PC-3 (cell line): ENCODE data around the gene WHRN. TPM values are rescaled to one million over a fixed set of nuclear protein-coding genes. Genes with fewer than 3 reads are reported as not detected.

Source experiments
- ATAC-seq: fragments of 200-7000 bp; cut with Tn5 transposase; 2 replicates; pipeline ENCODE4 v1.9.1; 2020; ENCODE audit warnings: mild to moderate bottlenecking, moderate library complexity
- BruUV-seq: library from RNA; stranded (reverse); fragments of 400-500 nt; replicated peaks from 2 replicates; lab custom pipeline; 2021; lab: Mats Ljungman, UMichigan
- CTCF ChIA-PET: fragments of 300-600 bp; sonication (Branson Sonifier 250); formaldehyde crosslinking; loops from one replicate; lab custom pipeline; 2022; ENCODE audit warnings: antibody characterized with exemption; lab: Charles Lee
- POLR2A ChIA-PET: fragments of 300-600 bp; sonication (Branson Sonifier 250); formaldehyde crosslinking; loops from one replicate; lab custom pipeline; 2022; ENCODE audit warnings: antibody characterized with exemption; ENCODE audit not compliant: unreplicated experiment; lab: Charles Lee
- DNase-seq: peaks from one replicate; pipeline ENCODE4 v3.0.0-alpha.2; 2015
- H2AFZ ChIP-seq: fragments of 300-600 bp; sonication (generic); 2 replicates; pipeline ENCODE4 v1.6.0; 2016; ENCODE audit warnings: antibody characterized with exemption, low read length
- H3F3A ChIP-seq: fragments of 300-600 bp; sonication (generic); one replicate; pipeline ENCODE4 v1.6.0; 2017; ENCODE audit warnings: antibody characterized with exemption, low read length, control low read depth, mild to moderate bottlenecking; ENCODE audit not compliant: unreplicated experiment
- H3K27ac ChIP-seq: fragments of 300-600 bp; sonication (generic); 2 replicates; pipeline ENCODE4 v1.5.1; 2016; ENCODE audit warnings: mild to moderate bottlenecking, low read length
- H3K27me3 ChIP-seq: fragments of 300-600 bp; sonication (generic); 2 replicates; pipeline ENCODE4 v1.6.1; 2016; ENCODE audit warnings: low read length, mixed read lengths
- H3K36me3 ChIP-seq: fragments of 300-600 bp; sonication (generic); 2 replicates; pipeline ENCODE4 v1.6.1; 2016; ENCODE audit warnings: low read depth, mixed run types, low read length, mixed read lengths
- H3K4me1 ChIP-seq: fragments of 300-600 bp; sonication (generic); 2 replicates; pipeline ENCODE4 v1.5.1; 2016; ENCODE audit warnings: low read length; ENCODE audit not compliant: insufficient read depth
- H3K4me2 ChIP-seq: fragments of 300-600 bp; sonication (generic); 2 replicates; pipeline ENCODE4 v1.6.0; 2016; ENCODE audit warnings: low read length
- H3K4me3 ChIP-seq: fragments of 300-600 bp; sonication (generic); 2 replicates; pipeline ENCODE4 v1.5.1; 2016; ENCODE audit warnings: mild to moderate bottlenecking, low read length, mixed read lengths
- H3K79me2 ChIP-seq: fragments of 300-600 bp; sonication (generic); 2 replicates; pipeline ENCODE4 v1.6.1; 2017; ENCODE audit warnings: low read length, mixed read lengths
- H3K9ac ChIP-seq: fragments of 300-600 bp; sonication (generic); 2 replicates; pipeline ENCODE4 v1.6.0; 2016; ENCODE audit warnings: mild to moderate bottlenecking, low read length
- H3K9me2 ChIP-seq: fragments of 300-600 bp; sonication (generic); replicated peaks from 2 replicates; pipeline ENCODE4 v1.6.1; 2016; ENCODE audit warnings: mixed run types, low read length, mixed read lengths
- H3K9me3 ChIP-seq: fragments of 300-600 bp; sonication (generic); 2 replicates; pipeline ENCODE4 v1.6.1; 2016; ENCODE audit warnings: low read length, mixed read lengths
- H4K20me1 ChIP-seq: fragments of 300-600 bp; sonication (generic); 2 replicates; pipeline ENCODE4 v1.6.1; 2016; ENCODE audit warnings: low read length, mixed read lengths
- CTCF ChIP-seq: fragments of 300-600 bp; sonication (generic); conservative IDR thresholded peaks from 2 replicates; pipeline ENCODE4 v1.5.1; 2017; ENCODE audit warnings: antibody characterized with exemption, low read depth, mild to moderate bottlenecking, low read length
- EZH2 ChIP-seq: fragments of 300-600 bp; sonication (generic); IDR thresholded peaks from one replicate; pipeline ENCODE4 v1.6.1; 2017; ENCODE audit warnings: antibody characterized with exemption, mild to moderate bottlenecking, low read length; ENCODE audit not compliant: unreplicated experiment
- EZH2phosphoT487 ChIP-seq: fragments of 300-600 bp; sonication (generic); IDR thresholded peaks from 2 replicates; pipeline ENCODE4 v1.6.1; 2018; ENCODE audit warnings: mild to moderate bottlenecking, antibody characterized with exemption, low read length, borderline replicate concordance
- intact Hi-C: fragments of 100-400 bp; cut with micrococcal nuclease; formaldehyde crosslinking; loops from 2 replicates; pipeline ENCODE4 v1.9.0; 2023
- total RNA-seq: library from RNA; depleted of rRNA; stranded (reverse); fragments of >200 nt; gene quantifications from 2 replicates; pipeline ENCODE4 v1.2.3, GENCODE V29; 2014

The WHRN gene
- total RNA-seq, 1 experiment from 2014 or later, result 10.5 TPM

- CTCF ChIA-PET, result no interaction called here
- Histone ChIP-seq H3F3A (no peaks in the 10 kb centered on the region), H3K4me1 (no peaks in the 10 kb centered on the region), H3K36me3 (no peaks in the 10 kb centered on the region), H3K9ac (no peak overlapping the region), H2AFZ (no peak overlapping the region), H3K9me2 (no peaks in the 10 kb centered on the region), H3K79me2 (no peaks in the 10 kb centered on the region), H4K20me1 (no peaks in the 10 kb centered on the region), H3K4me2 (no peak overlapping the region), H3K27me3 (no peaks in the 10 kb centered on the region), H3K4me3 (no peak overlapping the region), H3K9me3 (no peaks in the 10 kb centered on the region), H3K27ac (no peak overlapping the region)
- no TSS peak for BruUV-seq
- POLR2A ChIA-PET, result no interaction called here
- intact Hi-C loops, result loop anchor here (10.0 kb wide), 1 partner anchor 246 kb away; the partner anchor contains the start of gene TEX53
- TF ChIP-seq EZH2phosphoT487 (no peak), EZH2 (no peak), CTCF (no peak)
- ATAC-seq (no peak), DNase-seq (no peak)
These were observed 96.6 kb downstream of the WHRN start for GRCh38 chr9:114408645-114409044.

GRCh38 chr9:114407889-114408288 lies 97.4 kb downstream of the WHRN start:
- no peak overlapping the region for H3K4me2 ChIP-seq
- no peaks in the 10 kb centered on the region for H3K4me1 ChIP-seq
- no peak overlapping the region for H2AFZ ChIP-seq
- H3K9me2 ChIP-seq, result no peaks in the 10 kb centered on the region
- no peaks in the 10 kb centered on the region for H3K79me2 ChIP-seq
- CTCF ChIA-PET, result interaction anchor here (0.6 kb wide), 1 partner anchor 96 kb away, joined by 4 read pairs; no protein-coding TSS in a partner anchor
- no peaks in the 10 kb centered on the region for H4K20me1 ChIP-seq
- no peak overlapping the region for H3K4me3 ChIP-seq
- no peak for DNase-seq
- no TSS peak for BruUV-seq
- no peaks in the 10 kb centered on the region for H3K9me3 ChIP-seq
- POLR2A ChIA-PET, result no interaction called here
- no peak for ATAC-seq
- intact Hi-C loops, result loop anchor here (10.0 kb wide), 1 partner anchor 247 kb away; the partner anchor contains the start of gene TEX53
- no peak overlapping the region for H3K9ac ChIP-seq
- H3K27ac ChIP-seq, result no peak overlapping the region
- H3F3A ChIP-seq, result no peaks in the 10 kb centered on the region
- H3K27me3 ChIP-seq, result no peaks in the 10 kb centered on the region
- TF ChIP-seq EZH2, result no peak
- TF ChIP-seq EZH2phosphoT487, result no peak
- no peak for TF ChIP-seq CTCF
- H3K36me3 ChIP-seq, result no peaks in the 10 kb centered on the region

GRCh38 chr9:114406441-114406840 lies 98.8 kb downstream of the WHRN start:
- no peaks in the 10 kb centered on the region for H3K9me3 ChIP-seq
- no peak overlapping the region for H3K4me3 ChIP-seq
- no peak overlapping the region for H2AFZ ChIP-seq
- H3F3A ChIP-seq, result no peaks in the 10 kb centered on the region
- no peak for ATAC-seq
- no peaks in the 10 kb centered on the region for H3K36me3 ChIP-seq
- no peak overlapping the region for H3K4me2 ChIP-seq
- ChIA-PET CTCF (no interaction called here), POLR2A (no interaction called here)
- no peaks in the 10 kb centered on the region for H3K9me2 ChIP-seq
- no peaks in the 10 kb centered on the region for H4K20me1 ChIP-seq
- no peaks in the 10 kb centered on the region for H3K27me3 ChIP-seq
- TF ChIP-seq EZH2 (no peak), EZH2phosphoT487 (no peak), CTCF (no peak)
- no peak for DNase-seq
- no peaks in the 10 kb centered on the region for H3K4me1 ChIP-seq
- no peaks in the 10 kb centered on the region for H3K79me2 ChIP-seq
- no TSS peak for BruUV-seq
- no peak overlapping the region for H3K27ac ChIP-seq
- intact Hi-C loops, result loop anchor here (10.0 kb wide), 1 partner anchor 248 kb away; the partner anchor contains the start of gene TEX53
- no peak overlapping the region for H3K9ac ChIP-seq
